HG02610 (cell line): ENCODE data around the gene TRPM3.

Experiments used
- ATAC-seq: cut with Tn5 transposase; IDR thresholded peaks from one replicate; pipeline ENCODE4 v1.9.1; 2021; ENCODE audit warnings: mild to moderate bottlenecking, moderate library complexity; ENCODE audit not compliant: unreplicated experiment

The TRPM3 gene

DNA sequence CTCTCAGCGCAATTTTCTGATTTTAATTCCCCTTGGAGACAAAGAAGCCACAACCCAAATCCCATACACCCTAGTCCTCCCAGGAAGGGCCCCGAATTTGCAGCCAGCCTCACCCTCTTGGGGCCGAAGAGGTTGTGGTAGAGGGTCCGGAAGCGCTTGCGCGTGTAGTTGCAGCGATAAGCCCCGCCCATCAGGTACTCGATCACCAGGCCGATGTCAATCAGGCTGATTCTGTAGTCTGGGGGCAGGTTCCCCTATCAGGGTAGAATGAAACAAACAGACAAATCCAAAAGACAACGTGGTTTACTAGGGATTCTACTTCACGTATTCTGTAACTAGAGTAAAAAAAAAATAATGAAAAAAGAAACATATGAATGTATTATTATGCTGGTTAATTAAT, 496.3 kb downstream of the TRPM3 start:
- no peak for ATAC-seq

- no peak for ATAC-seq
Observed at GRCh38 chr9:70618784-70619183, 502.6 kb downstream of the TRPM3 start.

DNA sequence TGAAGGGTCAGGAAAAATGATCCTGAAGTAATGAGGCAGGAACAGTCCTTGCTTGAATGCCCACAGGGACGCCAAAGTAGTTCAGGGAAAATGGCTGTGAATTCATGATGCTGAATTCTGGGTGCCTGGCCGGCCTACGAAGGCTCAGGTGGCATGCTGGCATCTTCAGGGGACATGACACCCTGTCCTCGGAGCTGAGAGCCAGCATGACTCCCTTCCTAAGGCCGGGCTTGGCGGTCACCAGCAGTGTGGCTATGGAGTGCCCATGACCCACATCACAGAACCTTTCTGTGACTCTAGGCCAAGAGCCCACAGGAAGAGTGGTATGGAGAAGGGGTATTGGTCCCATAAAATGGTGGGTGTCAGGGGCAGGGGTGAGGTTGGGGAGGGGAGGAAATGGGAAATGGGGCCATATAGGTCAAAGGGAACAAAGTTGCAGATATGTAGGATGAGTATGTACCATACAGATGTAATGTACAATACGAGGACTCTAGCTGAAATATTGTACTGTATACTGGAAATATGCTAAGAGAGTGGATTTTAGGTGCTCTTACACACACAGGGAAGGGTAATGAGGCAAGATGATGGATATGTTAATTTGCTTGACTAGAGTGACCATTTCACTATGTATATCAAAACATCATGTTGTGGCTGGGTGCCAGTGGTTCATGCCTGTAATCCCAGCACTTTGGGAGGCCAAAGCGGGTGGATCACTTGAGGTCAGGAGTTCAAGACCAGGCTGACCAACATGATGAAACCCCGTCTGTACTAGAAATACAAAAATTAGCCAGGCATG, 504.2 kb downstream of the TRPM3 start:
- ATAC-seq, result no peak

DNA sequence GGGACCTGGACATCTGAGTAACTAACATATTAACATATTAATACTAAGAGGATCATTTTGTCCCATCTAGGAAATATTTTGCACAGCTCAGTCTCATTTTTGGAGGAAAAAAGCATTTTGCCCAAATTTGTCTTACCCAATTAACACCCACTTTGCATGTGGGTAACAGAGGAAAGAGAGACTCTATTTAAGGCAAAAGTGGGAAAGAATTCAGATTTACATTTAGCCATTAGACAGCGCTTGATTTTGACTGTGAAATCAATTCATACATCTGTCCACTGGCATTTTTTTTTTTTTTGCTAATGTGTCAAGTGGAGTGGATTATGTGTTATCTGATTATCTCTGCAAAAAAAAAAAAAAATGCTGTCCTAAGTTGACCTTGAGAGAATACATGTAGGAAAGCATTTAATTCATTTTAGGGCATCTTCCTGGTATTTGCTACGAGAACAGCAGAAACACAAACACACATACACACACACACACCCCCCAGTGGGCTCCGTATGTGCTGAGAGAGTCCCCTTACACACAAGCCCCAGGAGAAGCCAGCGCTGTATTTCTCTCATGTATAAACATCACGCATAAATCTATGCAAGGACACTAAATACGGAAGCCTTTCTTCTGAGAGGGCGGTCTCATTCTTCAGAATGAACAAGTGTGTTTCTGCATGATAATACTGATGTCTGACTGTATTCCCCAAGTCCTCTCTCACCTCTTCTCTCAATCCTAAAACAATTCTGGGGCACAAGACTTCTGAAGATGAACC, 505.0 kb downstream of the TRPM3 start:
- no peak for ATAC-seq

- ATAC-seq, result no peak
Observed at GRCh38 chr9:70615464-70616138, 505.8 kb downstream of the TRPM3 start.

GRCh38 chr9:70614786-70615463, 506.5 kb downstream of the TRPM3 start:
- no peak for ATAC-seq

- no peak for ATAC-seq
Observed at GRCh38 chr9:70613024-70613768, 508.2 kb downstream of the TRPM3 start.

GRCh38 chr9:70610287-70610644, 511.2 kb downstream of the TRPM3 start:
- no peak for ATAC-seq

DNA sequence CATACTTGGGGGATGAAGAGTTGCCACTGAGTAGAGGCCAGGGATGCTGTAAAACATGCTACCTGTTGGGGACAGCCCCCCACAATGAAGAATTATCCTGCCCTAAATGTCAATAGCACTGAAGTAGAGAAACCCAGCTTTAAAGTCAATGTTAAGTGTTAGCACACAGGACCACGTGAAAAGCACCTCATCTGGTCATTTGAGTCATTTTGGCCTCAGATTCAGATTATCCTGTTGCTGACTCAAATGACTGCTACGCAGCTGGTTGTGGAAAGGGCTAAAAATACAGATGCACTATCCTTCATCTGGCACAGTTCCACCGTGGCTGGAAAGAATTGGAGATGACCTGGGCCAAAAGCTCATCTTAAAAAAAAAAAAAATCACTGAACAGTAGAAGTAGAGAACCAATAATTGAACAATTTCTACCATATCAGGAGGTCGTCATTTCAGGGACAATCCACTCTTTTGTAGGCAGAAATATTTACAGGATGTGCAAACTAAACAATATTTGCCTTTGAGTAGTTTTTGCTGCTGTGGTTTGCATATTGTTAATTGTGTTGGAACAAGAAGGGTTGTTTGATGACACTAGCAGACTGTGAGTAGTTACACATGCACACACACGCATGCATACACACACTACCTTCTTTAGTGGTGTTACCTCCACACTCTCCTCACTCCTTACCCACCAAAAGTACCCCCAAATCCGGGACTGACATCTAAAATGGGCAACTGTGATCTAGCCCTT, 511.7 kb downstream of the TRPM3 start:
- no peak for ATAC-seq

GRCh38 chr9:70609011-70609410, 512.4 kb downstream of the TRPM3 start:
- no peak for ATAC-seq

DNA sequence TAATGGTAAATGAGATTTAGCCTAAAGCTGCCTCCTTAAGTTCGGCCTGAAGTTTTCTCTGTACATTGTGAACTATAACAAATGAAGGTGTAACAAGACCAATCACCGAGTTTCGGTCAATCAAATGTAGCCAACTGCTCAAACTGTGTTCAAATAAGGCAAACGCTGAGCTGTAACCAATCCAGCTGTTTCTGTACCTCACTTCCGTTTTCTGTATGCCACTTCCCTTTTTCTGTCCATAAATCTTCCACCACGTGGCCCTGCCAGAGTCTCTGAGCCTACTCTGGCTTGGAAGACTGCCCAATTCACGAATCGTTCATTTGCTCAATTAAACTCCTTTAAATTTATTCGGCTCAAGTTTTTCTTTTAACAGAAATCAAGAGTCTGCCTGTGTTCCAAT, 513.5 kb downstream of the TRPM3 start:
- ATAC-seq, result no peak

DNA sequence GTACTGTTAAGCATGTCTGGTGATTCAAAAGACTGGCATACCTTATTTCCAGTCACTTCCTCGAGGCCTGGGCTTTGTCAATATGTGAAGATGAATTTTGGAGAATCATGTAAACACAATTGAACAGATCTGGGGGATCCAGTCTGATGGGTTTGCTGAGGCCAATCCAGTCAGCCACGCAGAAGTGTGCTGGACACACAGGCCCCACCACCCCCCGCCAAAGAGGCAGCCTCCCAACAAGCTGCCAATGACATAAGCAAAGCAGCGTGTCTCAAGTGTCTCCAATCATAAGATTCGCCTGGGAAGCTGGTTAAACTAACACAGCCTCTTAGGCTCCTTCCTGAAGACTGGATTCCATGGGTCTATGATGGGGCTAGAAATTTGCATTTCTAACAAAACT, 514.1 kb downstream of the TRPM3 start:
- no peak for ATAC-seq

GRCh38 chr9:70603020-70603411, 518.4 kb downstream of the TRPM3 start:
- ATAC-seq, result no peak

GRCh38 chr9:70602321-70603019, 519.0 kb downstream of the TRPM3 start:
- peak; percentile 78 for ATAC-seq

- ATAC-seq, result no peak
Observed at GRCh38 chr9:70601000-70601951, 520.1 kb downstream of the TRPM3 start.

DNA sequence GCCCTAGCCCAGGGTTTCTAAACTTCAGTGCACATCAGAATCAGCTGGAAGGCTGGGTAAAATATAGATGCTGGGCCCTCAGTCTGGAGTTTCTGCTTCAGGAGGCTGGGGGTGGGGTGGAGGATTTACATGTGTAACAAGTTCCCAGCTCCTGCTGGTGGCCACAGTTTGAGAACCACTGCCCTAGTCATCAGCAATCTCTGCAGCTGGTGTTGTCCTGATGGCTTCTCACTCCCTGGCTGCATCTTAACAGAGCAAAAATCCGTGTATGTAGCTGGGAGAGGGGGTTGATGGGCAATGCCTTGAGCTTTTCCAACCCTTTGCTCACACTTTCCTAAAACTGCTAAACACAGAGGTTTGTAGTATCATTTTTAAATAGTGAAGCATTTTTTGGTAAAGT, 520.9 kb downstream of the TRPM3 start:
- ATAC-seq, result no peak

DNA sequence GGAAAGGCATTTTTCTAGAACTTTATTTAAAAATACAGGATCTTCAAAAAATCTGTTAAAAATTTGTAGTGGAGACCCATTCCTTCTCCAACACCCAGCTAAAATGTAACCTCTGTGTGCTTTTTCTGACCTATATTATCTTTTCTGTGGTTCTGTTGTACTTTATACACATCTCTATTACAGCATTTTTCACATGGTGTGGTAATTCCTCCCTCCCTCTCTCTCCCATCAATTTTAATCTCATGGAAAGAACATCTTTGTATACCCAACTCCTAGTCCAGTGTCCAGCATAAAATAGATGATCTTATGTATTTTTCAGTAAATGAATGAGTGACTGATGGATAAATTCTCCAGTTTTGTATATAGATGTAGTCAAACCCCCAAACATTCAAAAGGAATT, 523.5 kb downstream of the TRPM3 start:
- ATAC-seq, result no peak

- no peak for ATAC-seq
Observed at GRCh38 chr9:70595211-70595610, 526.2 kb downstream of the TRPM3 start.
